ENCODE measurements around the gene LCN10. TPM values are rescaled to one million over a fixed set of nuclear protein-coding genes. Genes with fewer than 3 reads are reported as not detected.
"Not testable (repeated sequence)": the region's sequence is repeated elsewhere in the genome, so short reads cannot be mapped to it uniquely, and the experiment has no call there.

LCN10 gene
- total RNA-seq, 2 experiments from 2014 or later, result 0.83 to 1.0 TPM

- no peaks in the 10 kb centered on the region for H3K36me3 Mint-ChIP-seq (ENCODE audit: low read depth)
- intact Hi-C loops (cut with micrococcal nuclease), result no loop called here
- H3K4me1 Mint-ChIP-seq (ENCODE audit: low read depth), result no peaks in the 10 kb centered on the region
- no peak overlapping the region for H3K27ac Mint-ChIP-seq
- H3K27me3 Mint-ChIP-seq (ENCODE audit: low read depth), result peaks cover 15% of the 10 kb centered on the region
- H3K9me3 Mint-ChIP-seq, result peaks cover 10% of the 10 kb centered on the region
- no peak overlapping the region for H3K4me3 Mint-ChIP-seq
- CTCF ChIA-PET, result interaction anchor here (0.6 to 1.1 kb wide), 2 partner anchors 9 to 467 kb away, joined by 3 read pairs; no protein-coding TSS in a partner anchor
- DNase-seq, result no peak
These were observed 16.9 kb upstream of the LCN10 start for GRCh38 chr9:136759436-136760325.

GRCh38 chr9:136759001-136759400 is 16.3 kb upstream of the LCN10 start:
- H3K9me3 Mint-ChIP-seq, result peaks cover 10% of the 10 kb centered on the region
- H3K27me3 Mint-ChIP-seq (ENCODE audit: low read depth), result peaks cover 15% of the 10 kb centered on the region
- no peak overlapping the region for H3K4me3 Mint-ChIP-seq
- no peak overlapping the region for H3K27ac Mint-ChIP-seq
- intact Hi-C loops (cut with micrococcal nuclease), result no loop called here
- H3K4me1 Mint-ChIP-seq (ENCODE audit: low read depth), result no peaks in the 10 kb centered on the region
- CTCF ChIA-PET, result interaction anchor here (0.7 to 2.3 kb wide), 6 partner anchors 8 to 58 kb away, joined by 3 to 14 read pairs (median 5); partner anchors contain the start of gene LCN10
- H3K36me3 Mint-ChIP-seq (ENCODE audit: low read depth), result no peaks in the 10 kb centered on the region
- DNase-seq, result no peak

- H3K36me3 Mint-ChIP-seq (ENCODE audit: low read depth), result no peaks in the 10 kb centered on the region
- H3K27ac Mint-ChIP-seq, result no peak overlapping the region
- no peaks in the 10 kb centered on the region for H3K4me1 Mint-ChIP-seq (ENCODE audit: low read depth)
- H3K4me3 Mint-ChIP-seq, result no peak overlapping the region
- peaks cover 15% of the 10 kb centered on the region for H3K27me3 Mint-ChIP-seq (ENCODE audit: low read depth)
- CTCF ChIA-PET, result interaction anchor here (0.6 to 2.3 kb wide), 7 partner anchors 9 to 161 kb away, joined by 3 to 14 read pairs (median 4); partner anchors contain the start of gene LCN10
- no peak for DNase-seq
- H3K9me3 Mint-ChIP-seq, result peaks cover 13% of the 10 kb centered on the region
- intact Hi-C loops (cut with micrococcal nuclease), result no loop called here
These were observed 15.0 kb upstream of the LCN10 start for GRCh38 chr9:136757751-136758140.

GRCh38 chr9:136757328-136757727 is 14.6 kb upstream of the LCN10 start:
- CTCF ChIA-PET, result interaction anchor here (0.6 to 2.3 kb wide), 6 partner anchors 9 to 161 kb away, joined by 3 to 14 read pairs (median 4); partner anchors contain the start of gene LCN10
- no peak overlapping the region for H3K4me3 Mint-ChIP-seq

GRCh38 chr9:136756836-136757235 is 14.1 kb upstream of the LCN10 start:
- Mint-ChIP-seq H3K36me3 (ENCODE audit: low read depth) (peaks cover 5% of the 10 kb centered on the region), H3K27ac (no peak overlapping the region), H3K4me1 (ENCODE audit: low read depth) (no peaks in the 10 kb centered on the region), H3K9me3 (peaks cover 22% of the 10 kb centered on the region), H3K4me3 (no peak overlapping the region), H3K27me3 (ENCODE audit: low read depth) (peaks cover 22% of the 10 kb centered on the region)
- CTCF ChIA-PET, result interaction anchor here (2.3 kb wide), 1 partner anchor 15 kb away, joined by 14 read pairs; the partner anchor contains the start of gene LCN10
- intact Hi-C loops (cut with micrococcal nuclease), result no loop called here
- no peak for DNase-seq

More at GRCh38 chr9:136757328-136757727, 14.6 kb upstream of the LCN10 start:
- DNase-seq, result no peak
- Mint-ChIP-seq H3K9me3 (peaks cover 17% of the 10 kb centered on the region), H3K27ac (no peak overlapping the region), H3K27me3 (ENCODE audit: low read depth) (peaks cover 17% of the 10 kb centered on the region), H3K4me1 (ENCODE audit: low read depth) (no peaks in the 10 kb centered on the region), H3K36me3 (ENCODE audit: low read depth) (peaks cover 4% of the 10 kb centered on the region)
- intact Hi-C loops (cut with micrococcal nuclease), result no loop called here

- H3K36me3 Mint-ChIP-seq (ENCODE audit: low read depth), result peaks cover 8% of the 10 kb centered on the region
- no peak overlapping the region for H3K4me3 Mint-ChIP-seq
- peaks cover 28% of the 10 kb centered on the region for H3K9me3 Mint-ChIP-seq
- no peak for DNase-seq
- H3K27ac Mint-ChIP-seq, result no peak overlapping the region
- CTCF ChIA-PET, result no interaction called here
- H3K4me1 Mint-ChIP-seq (ENCODE audit: low read depth), result peaks cover under 1% of the 10 kb centered on the region
- H3K27me3 Mint-ChIP-seq (ENCODE audit: low read depth), result peaks cover 20% of the 10 kb centered on the region
- intact Hi-C loops (cut with micrococcal nuclease), result no loop called here
These were observed 13.3 kb upstream of the LCN10 start for GRCh38 chr9:136756134-136756438.

- H3K27ac Mint-ChIP-seq; H3K4me3 Mint-ChIP-seq; DNase-seq; H3K4me1 Mint-ChIP-seq (ENCODE audit: low read depth); H3K36me3 Mint-ChIP-seq (ENCODE audit: low read depth); intact Hi-C loops (cut with micrococcal nuclease): not testable (repeated sequence)
- peaks cover 17% of the 10 kb centered on the region for H3K27me3 Mint-ChIP-seq (ENCODE audit: low read depth)
- CTCF ChIA-PET, result interaction anchor here (1.8 kb wide), 1 partner anchor 11 kb away, joined by 4 read pairs; no protein-coding TSS in a partner anchor
- peaks cover 30% of the 10 kb centered on the region for H3K9me3 Mint-ChIP-seq
These were observed 12.8 kb upstream of the LCN10 start for GRCh38 chr9:136755302-136756133.

GRCh38 chr9:136754626-136755301 is 12.0 kb upstream of the LCN10 start:
- CTCF ChIA-PET, result interaction anchor here (1.8 kb wide), 1 partner anchor 11 kb away, joined by 4 read pairs; no protein-coding TSS in a partner anchor
- no peak overlapping the region for H3K27ac Mint-ChIP-seq
- DNase-seq, result no peak
- no peak overlapping the region for H3K4me3 Mint-ChIP-seq
- peaks cover 10% of the 10 kb centered on the region for H3K4me1 Mint-ChIP-seq (ENCODE audit: low read depth)
- H3K9me3 Mint-ChIP-seq, result peaks cover 30% of the 10 kb centered on the region
- H3K36me3 Mint-ChIP-seq (ENCODE audit: low read depth), result peaks cover 8% of the 10 kb centered on the region
- intact Hi-C loops (cut with micrococcal nuclease), result no loop called here
- peaks cover 15% of the 10 kb centered on the region for H3K27me3 Mint-ChIP-seq (ENCODE audit: low read depth)

- H3K27me3 Mint-ChIP-seq (ENCODE audit: low read depth), result peaks cover 15% of the 10 kb centered on the region
- CTCF ChIA-PET, result interaction anchor here (1.8 kb wide), 1 partner anchor 12 kb away, joined by 4 read pairs; no protein-coding TSS in a partner anchor
- H3K9me3 Mint-ChIP-seq, result peaks cover 30% of the 10 kb centered on the region
- intact Hi-C loops (cut with micrococcal nuclease), result no loop called here
- peaks cover 10% of the 10 kb centered on the region for H3K4me1 Mint-ChIP-seq (ENCODE audit: low read depth)
- DNase-seq, result no peak
- H3K4me3 Mint-ChIP-seq, result no peak overlapping the region
- no peak overlapping the region for H3K27ac Mint-ChIP-seq
- peaks cover 8% of the 10 kb centered on the region for H3K36me3 Mint-ChIP-seq (ENCODE audit: low read depth)
These were observed 11.4 kb upstream of the LCN10 start for GRCh38 chr9:136754059-136754572.

- Mint-ChIP-seq H3K4me3 (no peak overlapping the region), H3K27me3 (ENCODE audit: low read depth) (peaks cover 15% of the 10 kb centered on the region), H3K27ac (no peak overlapping the region), H3K4me1 (ENCODE audit: low read depth) (peaks cover 10% of the 10 kb centered on the region), H3K36me3 (ENCODE audit: low read depth) (peaks cover 8% of the 10 kb centered on the region), H3K9me3 (peaks cover 30% of the 10 kb centered on the region)
- intact Hi-C loops (cut with micrococcal nuclease), result no loop called here
- CTCF ChIA-PET, result no interaction called here
- DNase-seq, result no peak
These were observed 10.8 kb upstream of the LCN10 start for GRCh38 chr9:136753371-136754058.

- intact Hi-C loops (cut with micrococcal nuclease), result no loop called here
These were observed 9.1 kb upstream of the LCN10 start for GRCh38 chr9:136751814-136752213.

More at GRCh38 chr9:136751814-136752213, 9.1 kb upstream of the LCN10 start:
- CTCF ChIA-PET, result interaction anchor here (0.5 to 0.9 kb wide), 2 partner anchors 14 to 51 kb away, joined by 3 to 4 read pairs; no protein-coding TSS in a partner anchor
- Mint-ChIP-seq H3K4me3 (no peak overlapping the region), H3K4me1 (ENCODE audit: low read depth) (peaks cover 10% of the 10 kb centered on the region), H3K27me3 (ENCODE audit: low read depth) (peaks cover 15% of the 10 kb centered on the region), H3K27ac (no peak overlapping the region), H3K9me3 (peaks cover 30% of the 10 kb centered on the region), H3K36me3 (ENCODE audit: low read depth) (peaks cover 8% of the 10 kb centered on the region)
- DNase-seq, result no peak

Measured in activated naive CD4-positive, alpha-beta T cell treated with anti-CD3 and anti-CD28 coated beads for 36 hours (primary cell).